Ramos (cell line): ENCODE results near the gene NPHP4.
"Not testable (repeated sequence)": the region's sequence is repeated elsewhere in the genome, so short reads cannot be mapped to it uniquely, and the experiment has no call there.

ENCODE experiments used
- in situ Hi-C: fragments of 300-500 bp; cut with MboI; formaldehyde crosslinking; loops from one replicate; pipeline ENCODE4 v1.14.3; 2022; ENCODE audit warnings: low sequenced_read_pairs; ENCODE audit not compliant: unreplicated experiment

Gene NPHP4

DNA sequence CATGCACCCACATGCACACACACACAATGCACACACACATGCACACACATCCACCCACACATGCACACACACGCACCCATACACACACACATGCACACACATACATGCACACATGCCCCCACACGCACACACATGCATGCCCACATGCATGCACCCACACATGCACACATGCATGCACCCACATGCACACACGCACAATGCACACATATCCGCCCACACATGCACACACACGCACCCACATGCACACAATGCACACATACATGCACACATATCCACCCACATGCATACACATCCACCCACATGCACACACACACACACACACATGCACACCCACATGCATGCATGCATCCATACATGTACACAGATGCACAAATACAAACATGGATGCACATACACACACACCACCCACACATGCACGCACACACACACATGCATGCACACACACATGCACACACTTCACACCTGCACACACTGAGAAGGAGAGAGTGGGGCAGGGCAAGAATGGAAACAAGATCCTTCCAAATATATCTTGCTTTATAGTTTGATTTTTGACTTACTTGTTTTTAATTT, 123.2 kb downstream of the NPHP4 start:
- in situ Hi-C loops: no loop called here

GRCh38 chr1:5865774-5866173, 126.5 kb downstream of the NPHP4 start:
- in situ Hi-C loops: no loop called here

DNA sequence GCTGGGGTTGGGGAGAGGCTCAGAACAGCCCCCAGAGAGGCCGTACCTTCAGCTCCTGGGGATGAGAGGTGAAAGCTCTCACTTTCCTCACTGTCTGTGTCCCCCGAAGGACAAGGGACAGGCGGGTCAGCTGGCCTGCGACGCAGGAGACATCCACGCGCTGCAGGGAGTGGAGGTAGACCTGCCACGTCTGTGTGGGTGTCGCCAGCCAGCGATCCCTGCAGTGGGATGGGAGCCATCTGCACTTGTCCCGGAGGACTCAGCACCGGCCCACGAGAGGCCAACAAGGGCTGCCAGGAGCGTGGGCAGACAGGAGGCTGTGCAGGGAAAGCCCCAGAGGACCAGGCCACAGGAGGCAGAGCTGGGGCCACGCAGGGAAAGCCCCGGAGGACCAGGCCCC, 127.2 kb downstream of the NPHP4 start:
- in situ Hi-C loops: no loop called here

DNA sequence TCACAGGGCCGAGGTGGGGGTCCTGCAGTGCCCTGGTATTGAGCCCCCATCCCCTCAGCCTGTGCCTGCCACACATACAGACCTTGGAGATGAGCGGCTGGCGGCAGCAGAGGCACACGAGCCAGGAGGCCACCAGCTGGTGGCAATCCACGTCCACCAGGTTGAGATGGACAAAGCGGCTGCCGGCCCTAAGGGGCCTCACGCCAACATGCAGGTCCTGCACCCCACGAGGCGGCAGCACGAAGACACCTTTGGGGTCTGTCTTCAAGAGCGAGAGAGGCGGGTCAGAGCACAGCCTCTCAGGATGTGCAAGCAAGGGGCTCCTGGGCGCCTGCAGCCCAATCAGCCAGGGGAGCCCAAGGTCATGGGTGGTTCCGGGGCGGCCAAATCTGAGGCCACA, 128.0 kb downstream of the NPHP4 start:
- in situ Hi-C loops: no loop called here

DNA sequence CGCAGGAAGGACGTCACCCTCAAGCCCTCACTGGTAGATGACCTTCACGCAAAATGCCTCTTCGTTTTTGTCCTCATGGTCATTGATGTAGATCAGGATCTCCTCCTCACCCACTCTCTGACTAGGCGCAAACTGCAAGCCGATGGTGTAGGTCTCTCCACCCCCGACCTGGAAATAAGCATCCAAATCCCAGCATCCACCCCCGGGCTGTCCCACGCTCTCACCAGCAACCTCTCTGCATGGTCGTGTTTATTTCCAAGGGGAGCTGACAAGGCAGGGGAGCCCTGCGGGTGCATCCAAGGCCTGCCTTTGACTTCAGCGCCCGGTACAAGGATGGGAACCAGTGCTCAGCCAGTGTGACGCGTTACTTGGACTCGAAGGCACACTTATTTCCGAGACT, 129.0 kb downstream of the NPHP4 start:
- in situ Hi-C loops: no loop called here

DNA sequence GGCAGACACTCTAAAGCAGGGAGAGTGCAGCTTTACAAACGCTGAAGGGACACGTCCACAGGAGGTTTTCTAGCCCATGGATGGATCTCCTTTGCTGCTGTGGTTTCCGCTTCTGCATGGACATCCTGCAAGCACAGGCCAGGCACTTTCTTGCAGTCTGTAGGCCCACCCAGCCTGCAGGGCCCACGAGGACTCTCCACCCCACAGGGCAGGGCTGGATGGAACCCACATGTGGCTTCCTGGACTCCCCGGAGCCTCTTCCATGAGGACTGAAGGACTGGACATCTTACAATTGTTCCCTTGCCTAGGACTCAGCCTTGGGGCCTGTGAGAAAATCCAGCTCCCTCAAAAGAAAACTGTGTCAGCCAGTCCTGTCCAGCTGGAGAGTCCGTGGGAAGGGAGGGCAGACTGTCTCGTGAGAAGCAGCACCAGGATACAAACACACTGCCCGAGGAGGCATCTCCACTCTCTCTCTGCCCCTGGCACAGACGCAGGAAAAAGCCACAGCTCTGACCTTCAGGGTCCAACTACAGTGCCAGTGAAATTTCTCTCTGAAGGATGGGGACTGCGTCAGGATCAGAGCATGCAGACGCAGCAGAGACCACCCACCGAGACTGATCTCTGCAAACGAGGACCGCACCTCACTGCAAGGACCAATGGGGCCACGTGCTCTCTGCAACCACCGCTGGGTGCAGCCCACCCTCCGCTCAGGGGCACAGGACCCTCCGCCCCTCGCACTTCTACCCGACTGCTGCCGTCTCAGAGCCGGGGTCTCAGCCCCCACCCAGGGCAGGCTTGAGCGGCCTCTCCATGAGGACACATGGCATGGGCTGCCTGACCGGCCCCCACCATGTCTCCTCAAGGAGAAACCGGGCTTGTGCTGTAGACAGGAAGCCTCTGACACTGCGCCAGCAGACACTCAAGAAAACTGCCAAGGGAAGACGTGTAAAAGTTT, 130.1 kb downstream of the NPHP4 start:
- in situ Hi-C loops: no loop called here

DNA sequence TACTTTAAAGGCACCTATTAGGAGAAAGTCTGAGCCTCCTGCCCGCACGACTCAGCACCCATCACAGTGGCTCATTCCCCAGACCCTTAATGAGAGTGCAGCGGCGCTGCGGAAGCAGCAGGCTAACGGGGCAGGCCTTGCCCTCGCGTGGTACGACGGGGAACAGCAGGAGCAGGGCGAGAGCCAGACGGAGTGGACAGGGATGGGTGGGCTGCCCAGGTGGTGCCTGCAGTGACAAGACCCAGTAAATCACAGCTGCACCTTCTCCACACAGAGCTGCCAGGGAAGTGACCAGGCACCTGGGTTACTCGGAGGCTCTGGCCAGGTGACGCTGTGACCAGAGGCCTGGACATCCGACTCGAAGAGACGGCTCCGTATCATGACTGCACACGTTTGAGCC, 131.9 kb downstream of the NPHP4 start:
- in situ Hi-C loops: no loop called here

- in situ Hi-C loops: no loop called here
Measured at GRCh38 chr1:5859766-5860165, 132.5 kb downstream of the NPHP4 start.

GRCh38 chr1:5858844-5859407, 133.3 kb downstream of the NPHP4 start:
- in situ Hi-C loops: no loop called here

GRCh38 chr1:5858246-5858645, 134.0 kb downstream of the NPHP4 start:
- in situ Hi-C loops: no loop called here

DNA sequence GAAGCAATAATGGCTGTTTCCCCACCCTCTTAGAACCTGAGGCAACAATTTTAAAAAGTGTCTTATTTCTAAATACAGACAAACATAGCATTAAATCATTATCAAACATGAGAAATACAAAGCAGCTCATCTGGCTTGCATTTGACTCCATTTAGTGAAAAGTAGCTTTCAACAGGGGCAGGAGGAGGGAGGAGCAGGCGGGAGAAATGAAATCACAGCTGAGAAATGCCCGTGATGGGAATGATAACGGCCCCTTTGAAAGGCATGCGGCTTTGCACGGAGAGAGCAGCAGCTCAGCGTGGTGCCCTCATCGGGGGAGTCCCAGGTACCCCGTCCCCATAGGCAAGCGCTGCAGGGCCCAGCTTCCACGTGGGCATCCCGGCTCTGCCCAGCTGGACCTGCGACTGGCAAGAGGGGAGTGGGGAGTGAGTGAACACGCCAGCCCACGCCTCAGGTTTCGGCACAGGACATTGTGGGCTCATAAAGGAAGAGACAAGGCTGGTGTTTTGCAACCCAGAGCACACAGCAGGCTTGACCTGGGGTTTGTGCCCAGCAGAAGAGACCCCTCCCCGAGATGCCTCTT, 134.6 kb downstream of the NPHP4 start:
- in situ Hi-C loops: no loop called here

GRCh38 chr1:5857011-5857410, 135.2 kb downstream of the NPHP4 start:
- in situ Hi-C loops: no loop called here

DNA sequence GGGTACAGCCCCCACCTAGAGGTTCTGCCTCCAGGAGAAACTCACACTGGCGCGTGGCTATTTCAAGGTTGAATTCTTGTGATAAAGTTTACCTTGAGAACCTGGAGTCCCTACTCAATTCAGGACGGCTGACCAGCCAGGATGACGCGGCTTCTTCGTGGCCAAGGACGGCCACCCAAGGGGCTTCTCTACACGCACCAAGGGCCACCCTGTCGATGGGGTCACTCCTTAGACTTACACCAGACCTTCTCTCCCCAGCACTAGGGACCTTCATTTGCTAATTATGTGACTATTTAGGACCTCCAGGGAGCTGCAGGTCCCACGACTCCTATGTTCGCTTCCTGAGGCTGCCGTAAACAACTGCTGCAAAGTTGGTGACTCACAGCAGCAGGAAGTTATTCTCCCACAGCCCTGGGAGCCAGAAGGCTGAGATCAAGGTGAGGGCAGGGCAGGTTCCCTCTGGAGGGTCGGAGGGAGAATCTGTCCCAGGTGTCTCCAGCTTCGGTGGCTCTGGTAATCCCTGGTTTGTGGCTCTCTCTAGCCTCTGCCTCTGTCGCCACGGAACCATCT, 135.9 kb downstream of the NPHP4 start:
- in situ Hi-C loops: no loop called here

DNA sequence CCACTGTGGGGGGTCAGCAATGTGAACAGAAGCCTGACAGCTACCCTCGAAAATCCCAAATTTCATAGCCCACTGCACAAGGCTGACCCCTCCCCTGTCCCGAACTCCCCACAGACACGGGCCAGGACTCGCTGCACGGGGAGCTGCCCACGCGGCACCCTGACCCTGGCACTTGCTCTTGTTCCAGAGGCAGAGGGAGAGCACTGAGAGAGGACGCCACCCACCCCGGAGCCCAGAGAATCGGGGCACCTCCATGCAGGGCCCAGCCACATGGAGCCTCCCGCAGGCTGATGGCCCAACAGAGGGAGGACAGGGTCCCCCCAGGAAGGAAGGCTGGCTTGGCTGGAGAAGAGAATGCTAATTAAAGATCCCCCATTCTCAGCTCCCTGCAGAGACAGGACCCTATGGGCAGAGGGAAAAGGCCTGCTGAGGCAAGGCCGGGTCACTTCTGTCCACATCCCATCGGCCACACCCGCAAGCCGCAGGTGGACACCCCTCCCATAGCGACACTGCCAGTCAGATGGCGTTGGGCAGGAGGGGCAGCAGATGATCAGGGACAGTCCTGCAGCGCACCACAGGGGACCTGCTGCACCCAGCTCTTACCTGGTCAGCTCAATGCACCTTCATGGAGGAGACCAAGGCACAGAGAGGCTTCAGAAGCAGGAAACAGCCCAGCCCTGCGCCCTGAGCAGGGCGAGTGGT, 136.9 kb downstream of the NPHP4 start:
- in situ Hi-C loops: no loop called here

- in situ Hi-C loops: no loop called here
Measured at GRCh38 chr1:5854754-5855153, 137.5 kb downstream of the NPHP4 start.

DNA sequence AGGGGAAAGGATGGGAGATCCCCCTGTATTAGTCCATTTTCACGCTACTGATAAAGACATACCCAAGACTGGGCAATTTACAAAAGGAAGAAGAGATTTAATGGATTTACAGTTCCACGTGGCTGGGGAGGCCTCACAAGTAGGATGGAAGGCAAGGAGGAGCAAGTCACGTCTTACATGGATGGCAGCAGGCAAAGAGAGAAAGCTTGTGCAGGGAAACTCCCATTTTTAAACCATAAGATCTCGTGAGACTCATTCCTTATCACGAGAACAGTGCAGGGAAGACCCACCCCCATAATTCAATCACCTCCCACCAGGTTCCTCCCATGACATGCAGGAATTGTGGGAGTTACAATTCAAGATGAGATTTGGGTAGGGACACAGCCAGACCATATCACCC, 138.4 kb downstream of the NPHP4 start:
- in situ Hi-C loops: not testable (repeated sequence)

GRCh38 chr1:5850503-5850902, 141.7 kb downstream of the NPHP4 start:
- in situ Hi-C loops: no loop called here

DNA sequence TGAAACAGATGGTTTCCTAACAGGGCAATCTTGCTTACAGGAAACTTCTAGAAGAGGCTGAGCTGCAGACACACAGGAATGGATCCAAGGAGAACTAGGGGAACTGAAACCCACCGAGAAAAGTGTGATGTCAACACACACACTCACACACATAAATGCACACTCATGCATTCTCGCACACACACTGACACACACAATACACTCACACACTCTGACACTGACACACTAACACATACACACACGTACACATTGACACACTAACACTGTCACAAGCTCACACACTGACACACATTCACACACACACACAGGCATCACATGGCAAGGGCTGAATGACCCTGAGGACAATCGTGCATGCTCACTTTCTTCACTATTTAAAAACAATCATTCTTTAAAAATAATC, 142.7 kb downstream of the NPHP4 start:
- in situ Hi-C loops: no loop called here

DNA sequence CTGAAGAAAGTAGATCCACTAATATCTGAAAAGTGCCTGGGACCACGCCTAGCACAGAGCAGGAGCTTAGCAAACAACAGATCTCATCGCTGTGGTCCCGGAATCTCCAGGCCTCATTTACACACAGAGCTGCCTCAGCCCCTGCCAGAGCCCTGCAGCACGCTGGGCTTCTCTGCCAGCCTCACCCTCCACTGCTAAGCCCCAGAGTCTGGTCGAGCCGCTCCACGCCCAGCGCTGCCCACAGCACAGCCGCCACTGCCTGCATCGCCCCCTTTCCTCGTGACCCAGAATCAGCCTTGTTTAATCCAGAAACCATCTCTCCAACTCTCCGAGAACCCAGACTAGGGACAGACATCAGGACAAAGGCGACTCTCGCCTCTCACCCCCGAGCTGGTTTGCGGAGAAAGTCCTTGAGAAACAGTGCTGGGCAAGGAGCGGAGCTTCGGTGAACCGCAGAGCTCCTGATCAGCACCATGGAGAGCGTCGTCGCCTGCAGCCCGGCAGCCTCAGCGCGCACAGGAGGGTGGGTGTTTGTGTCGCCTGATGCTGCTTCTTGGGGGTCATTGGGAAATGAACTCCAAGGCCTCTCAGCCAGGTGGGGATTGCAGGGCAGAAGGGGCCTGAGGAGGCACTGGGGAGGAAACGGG, 145.1 kb downstream of the NPHP4 start:
- in situ Hi-C loops: no loop called here

- in situ Hi-C loops: no loop called here
Measured at GRCh38 chr1:5845376-5845775, 146.8 kb downstream of the NPHP4 start.
